OCI-LY1 (cell line): Measurements from ENCODE around the gene SYNE1.

Experiments
- CTCF ChIP-seq: fragments of 200-600 bp; sonication (generic), shearing (Covaris generic); IDR thresholded peaks from 2 replicates; pipeline ENCODE4 v1.5.1; 2017; ENCODE audit warnings: mild to moderate bottlenecking, antibody characterized with exemption, low read length, moderate library complexity, mixed read lengths
- EZH2 ChIP-seq: fragments of 200-600 bp; sonication (generic), shearing (Covaris generic); IDR thresholded peaks from 2 replicates; pipeline ENCODE4 v1.8.0; 2017; ENCODE audit warnings: borderline replicate concordance, mixed run types, mild to moderate bottlenecking, antibody characterized with exemption, low read length, moderate library complexity, mixed read lengths

GRCh38 chr6:152154559-152155356 is 482.4 kb downstream of the SYNE1 start:
- TF ChIP-seq EZH2 (no peak), CTCF (no peak)
